Bronchial epithelial cell (primary cell): ENCODE measurements around the gene PRKCE. TPM values are rescaled to one million over a fixed set of nuclear protein-coding genes. Genes with fewer than 3 reads are reported as not detected.

Source experiments
- DNase-seq: peaks from one replicate; pipeline ENCODE4 v3.0.0-alpha.2; 2010; ENCODE audit warnings: low read depth
- FAIRE-seq: peaks from 2 replicates; lab custom pipeline; 2011; peaks lifted over from hg19 to GRCh38; lab: Jason Lieb, UNC
- H3K27me3 ChIP-seq: 2 replicates; pipeline ENCODE4 v1.5.1; 2011; ENCODE audit warnings: low read length; ENCODE audit not compliant: control insufficient read depth, insufficient read depth
- H3K36me3 ChIP-seq: 2 replicates; pipeline ENCODE4 v1.5.1; 2011; ENCODE audit warnings: low read length; ENCODE audit not compliant: control insufficient read depth, insufficient read depth
- H3K4me3 ChIP-seq: 2 replicates; pipeline ENCODE4 v1.5.1; 2011; ENCODE audit warnings: mild to moderate bottlenecking, low read depth, low read length, control low read depth
- CTCF ChIP-seq: IDR thresholded peaks from 2 replicates; pipeline ENCODE4 v1.5.1; 2011; ENCODE audit warnings: mild to moderate bottlenecking, moderate library complexity, low read length, control low read depth, inconsistent platforms; ENCODE audit not compliant: insufficient read depth, severe bottlenecking
- total RNA-seq: library from RNA; depleted of rRNA; stranded (reverse); fragments of >200 nt; gene quantifications from 2 replicates; pipeline ENCODE4 v1.2.1, GENCODE V29; 2014

PRKCE gene
- total RNA-seq, 1 donor from 2014 or later = 6.3 TPM

DNA sequence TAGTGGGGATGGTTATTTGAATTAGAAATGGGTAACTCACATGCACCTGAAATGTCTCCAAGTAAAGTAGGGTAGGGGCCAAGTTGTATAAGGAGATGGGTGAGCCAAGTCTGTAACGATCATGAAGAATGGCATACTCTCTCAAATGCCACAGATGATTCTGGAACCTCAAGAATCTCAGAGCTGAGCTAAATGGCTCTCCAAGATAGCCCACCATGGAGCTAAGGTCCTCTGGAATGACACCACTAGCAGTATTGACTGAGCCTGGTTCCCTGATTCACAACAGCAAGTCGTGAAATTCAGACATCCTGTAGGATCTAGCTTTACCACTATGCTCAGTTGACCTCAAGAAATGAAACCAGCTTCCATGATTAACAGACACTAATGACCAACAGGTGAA lies 529.8 kb downstream of the PRKCE start:
- Histone ChIP-seq H3K36me3 (peaks cover 1% of the 10 kb centered on the region), H3K27me3 (no peaks in the 10 kb centered on the region), H3K4me3 (no peak overlapping the region)
- no peak for TF ChIP-seq CTCF
- no peak for DNase-seq
- FAIRE-seq = peak; percentile 28

- DNase-seq (no peak), FAIRE-seq (no peak)
- no peak for TF ChIP-seq CTCF
- Histone ChIP-seq H3K36me3 (peaks cover 1% of the 10 kb centered on the region), H3K27me3 (no peaks in the 10 kb centered on the region), H3K4me3 (no peak overlapping the region)
Measured at GRCh38 chr2:46181789-46182530, 530.5 kb downstream of the PRKCE start.

DNA sequence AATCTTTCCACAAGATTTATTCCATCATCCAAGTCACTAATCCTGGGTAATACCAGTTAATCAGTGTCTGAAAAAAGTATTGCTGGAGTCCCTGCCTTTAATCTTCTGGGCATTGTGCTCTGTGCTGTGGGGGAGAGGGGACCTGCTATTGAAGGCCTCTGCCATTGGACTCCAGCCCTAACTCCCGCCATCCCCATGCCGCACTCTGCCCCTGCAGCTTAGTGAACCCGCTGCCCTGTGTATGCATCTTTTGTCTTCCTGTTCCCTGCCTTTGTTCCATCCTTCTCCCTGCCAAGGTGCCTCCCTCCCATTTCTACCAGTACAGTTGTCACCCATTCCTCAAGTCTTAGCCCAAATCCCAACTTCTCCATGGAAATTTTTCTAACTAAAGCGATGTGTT lies 532.0 kb downstream of the PRKCE start:
- TF ChIP-seq CTCF = no peak
- FAIRE-seq (no peak), DNase-seq (no peak)
- Histone ChIP-seq H3K27me3 (no peaks in the 10 kb centered on the region), H3K36me3 (peaks cover 1% of the 10 kb centered on the region), H3K4me3 (no peak overlapping the region)

- no peak for FAIRE-seq
- TF ChIP-seq CTCF = peak; percentile 16
- Histone ChIP-seq H3K4me3 (no peak overlapping the region), H3K27me3 (no peaks in the 10 kb centered on the region), H3K36me3 (peaks cover 1% of the 10 kb centered on the region)
- no peak for DNase-seq
Measured at GRCh38 chr2:46184794-46185583, 533.5 kb downstream of the PRKCE start.

DNA sequence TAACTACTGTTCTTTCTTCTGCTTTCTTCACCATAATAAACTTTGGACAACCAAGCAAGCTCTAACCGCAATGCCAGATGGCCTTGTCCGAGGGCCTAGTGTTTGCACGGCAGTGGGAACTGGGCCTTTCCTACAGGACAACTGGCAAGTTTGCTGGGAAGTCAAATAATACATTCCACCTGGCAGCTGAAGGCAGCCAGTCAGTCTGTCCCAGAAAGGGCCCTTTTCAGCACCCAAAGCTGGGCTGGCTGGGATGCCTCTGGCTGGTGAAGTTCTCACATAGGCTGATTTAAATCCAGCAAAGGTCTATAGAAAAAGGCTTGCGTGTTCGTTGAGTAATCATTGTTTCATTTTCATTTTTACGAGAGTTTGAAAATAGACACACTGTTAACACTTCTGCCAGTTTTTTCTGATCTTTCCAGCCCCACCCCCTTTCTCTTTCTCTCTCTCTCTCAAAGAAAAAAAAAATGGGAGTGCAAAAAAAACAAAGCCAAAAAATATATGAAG lies 535.7 kb downstream of the PRKCE start:
- H3K4me3 ChIP-seq = no peak overlapping the region
- peaks cover 1% of the 10 kb centered on the region for H3K36me3 ChIP-seq
- DNase-seq (no peak), FAIRE-seq (no peak)
- H3K27me3 ChIP-seq = no peaks in the 10 kb centered on the region
- TF ChIP-seq CTCF = no peak
